Stimulated activated CD8-positive, alpha-beta memory T cell treated with anti-CD3 and anti-CD28 coated beads, Interleukin-4, amount 100 ng/mL, for 4 hours (primary cell): ENCODE results near the gene PSMD4.
A peak's percentile ranks its signal among the peaks of the same experiment; 100 is the strongest.
"Not testable (repeated sequence)": the region's sequence is repeated elsewhere in the genome, so short reads cannot be mapped to it uniquely, and the experiment has no call there.

Experiments used
- DNase-seq, 2 donors: peaks; one replicate each; pipeline ENCODE4 v3.0.0-alpha.2; 2020; ENCODE audit warnings: low read depth in 2 of 2, low spot score in 1 of 2

Gene PSMD4

DNA sequence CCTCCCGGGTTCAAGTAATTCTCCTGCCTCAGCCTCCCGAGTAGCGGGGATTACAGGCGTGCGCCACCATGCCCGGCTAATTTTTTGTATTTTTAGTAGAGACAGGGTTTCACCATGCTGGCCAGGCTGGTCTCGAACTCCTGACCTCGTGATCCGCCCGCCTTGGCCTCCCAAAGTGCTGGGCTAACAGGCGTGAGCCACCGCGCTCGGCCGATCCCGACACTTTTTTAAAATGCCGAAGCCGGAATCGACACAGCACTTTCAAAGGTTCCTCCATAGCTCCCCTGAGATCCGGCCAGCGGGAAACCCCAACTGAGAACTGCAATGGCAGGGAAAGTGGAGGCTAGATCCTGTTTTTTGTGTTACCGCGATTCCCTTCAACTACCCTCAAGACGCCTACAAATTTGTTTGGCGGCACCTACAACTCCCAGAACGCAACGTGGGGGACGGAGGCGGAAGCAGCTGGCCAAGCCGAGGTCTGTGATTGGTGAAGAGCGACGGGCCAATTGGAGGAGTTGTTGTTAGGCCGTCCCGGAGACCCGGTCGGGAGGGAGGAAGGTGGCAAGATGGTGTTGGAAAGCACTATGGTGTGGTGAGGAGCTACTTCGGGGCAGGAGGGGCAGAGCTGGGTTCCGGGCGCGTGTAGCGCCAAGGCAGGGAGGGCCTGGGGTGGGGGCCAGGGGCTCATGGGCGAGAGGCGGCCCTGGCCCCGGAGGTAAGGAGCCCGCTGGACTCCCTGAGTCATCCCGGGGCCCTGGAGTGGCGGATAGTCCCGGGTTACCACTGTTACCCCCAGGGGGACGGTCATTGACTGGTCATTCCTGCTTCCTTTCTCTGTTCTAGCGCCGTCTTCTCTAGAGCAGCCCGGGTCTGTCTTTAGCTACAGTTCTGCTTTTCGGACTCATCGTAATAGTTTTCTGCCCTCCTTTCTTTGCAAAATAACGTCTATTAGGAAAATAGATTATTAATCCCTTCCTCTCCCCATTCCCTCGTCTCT is at the start of gene PSMD4:
PSMD4 (plus strand) TSS at position 518 of the 997 bp plus-strand sequence; CDS start at position 567, 49 bp downstream.
- DNase-seq, result peak; percentile 77 to 87

DNA sequence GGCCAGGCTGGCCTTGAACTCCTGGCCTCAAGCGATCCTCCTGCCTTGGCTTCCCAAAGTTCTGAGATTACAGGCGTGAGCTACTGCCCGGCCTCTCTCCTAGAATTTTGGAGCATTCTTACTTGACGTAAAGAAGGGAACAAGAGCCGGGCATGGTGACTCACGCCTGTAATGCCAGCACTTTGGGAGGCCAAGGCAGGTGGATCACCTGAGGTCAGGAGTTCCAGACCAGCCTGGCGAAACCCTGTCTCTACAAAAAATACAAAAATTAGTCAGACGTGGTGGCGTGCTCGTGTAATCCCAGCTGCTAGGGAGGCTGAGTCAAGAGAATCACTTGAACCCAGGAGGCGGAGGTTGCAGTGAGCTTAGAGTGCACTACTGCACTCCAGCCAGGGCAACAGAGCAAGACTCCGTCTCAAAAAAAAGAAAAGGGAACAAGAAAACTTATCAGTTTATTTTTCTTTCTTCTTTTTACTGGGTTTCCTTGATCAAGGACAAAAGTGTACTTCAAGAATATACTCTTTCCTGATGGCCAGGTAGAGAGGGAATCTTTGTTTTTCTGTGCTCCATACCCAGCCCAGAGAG is 49.1 kb upstream of the PSMD4 start:
- not testable (repeated sequence) for DNase-seq

DNA sequence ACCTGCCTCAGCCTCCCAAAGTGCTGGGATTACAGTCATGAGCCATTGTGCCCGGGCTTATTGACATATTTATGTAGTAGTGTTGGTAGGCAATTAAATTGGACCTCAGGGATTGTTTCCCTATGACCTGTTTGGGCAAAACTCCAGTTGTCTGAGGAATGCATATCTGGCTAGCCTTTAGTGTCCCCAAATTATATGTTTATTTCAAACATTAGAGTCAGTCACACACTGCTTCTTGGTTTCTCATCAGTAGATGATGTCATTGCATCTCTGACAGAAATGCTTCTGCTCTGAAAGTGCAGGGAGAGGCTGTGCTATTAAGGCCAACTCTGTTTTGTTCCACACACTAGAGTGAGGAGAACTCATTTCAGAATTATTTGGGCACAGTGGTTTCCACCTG is 43.7 kb upstream of the PSMD4 start:
- DNase-seq, result no peak

DNA sequence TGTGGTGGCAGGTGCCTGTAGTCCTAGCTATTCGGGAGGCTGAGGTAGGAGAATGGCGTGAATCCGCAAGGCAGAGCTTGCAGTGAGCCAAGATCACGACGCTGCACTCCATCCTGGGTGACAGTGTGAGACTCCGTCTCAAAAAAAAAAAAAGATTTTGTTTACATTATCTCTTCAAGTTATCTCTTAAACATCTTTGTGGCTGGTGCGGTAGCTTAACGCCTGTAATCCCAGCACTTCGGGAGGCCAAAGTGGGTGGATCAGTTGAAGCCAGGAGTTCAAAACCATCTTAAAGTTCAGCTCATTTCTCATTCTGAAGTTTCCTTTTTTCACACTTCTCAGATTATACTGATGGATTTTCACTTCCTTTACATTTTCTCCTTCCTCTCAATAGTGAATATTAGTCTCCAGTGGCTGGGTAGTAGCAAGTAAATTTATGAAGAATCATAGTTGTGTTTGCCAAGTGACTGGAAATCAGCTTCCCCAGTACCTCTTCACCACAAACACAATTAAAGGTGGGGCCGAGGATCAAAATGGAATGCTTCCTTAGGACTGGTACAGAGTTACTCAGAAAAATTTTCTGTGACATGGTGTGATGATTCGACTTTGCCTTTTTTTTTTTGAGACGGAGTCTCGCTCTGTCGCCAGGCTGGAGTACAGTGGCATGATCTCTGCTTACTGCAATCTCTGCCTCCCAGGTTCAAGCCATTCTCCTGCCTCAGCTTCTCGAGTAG is 42.4 kb upstream of the PSMD4 start:
- DNase-seq, result no peak

DNA sequence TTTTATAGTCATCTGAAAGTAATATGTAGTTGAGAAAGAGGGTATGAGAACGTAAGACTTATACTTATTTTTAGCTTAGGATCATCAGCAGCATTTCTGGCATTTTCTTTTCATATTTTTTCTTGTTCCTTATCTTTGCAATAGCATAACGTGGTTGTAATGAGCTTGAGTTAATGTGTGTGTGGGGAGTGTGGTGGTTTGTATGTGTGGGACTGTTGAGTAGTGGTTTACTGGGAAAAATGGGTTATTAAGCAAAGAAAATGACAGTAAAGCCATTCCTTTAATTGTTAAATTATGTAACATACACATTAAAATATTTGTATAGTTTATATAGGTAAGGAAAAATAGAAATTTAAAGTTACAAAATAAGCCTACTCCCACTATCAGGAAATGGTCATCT is 41.0 kb upstream of the PSMD4 start:
- DNase-seq, result no peak

DNA sequence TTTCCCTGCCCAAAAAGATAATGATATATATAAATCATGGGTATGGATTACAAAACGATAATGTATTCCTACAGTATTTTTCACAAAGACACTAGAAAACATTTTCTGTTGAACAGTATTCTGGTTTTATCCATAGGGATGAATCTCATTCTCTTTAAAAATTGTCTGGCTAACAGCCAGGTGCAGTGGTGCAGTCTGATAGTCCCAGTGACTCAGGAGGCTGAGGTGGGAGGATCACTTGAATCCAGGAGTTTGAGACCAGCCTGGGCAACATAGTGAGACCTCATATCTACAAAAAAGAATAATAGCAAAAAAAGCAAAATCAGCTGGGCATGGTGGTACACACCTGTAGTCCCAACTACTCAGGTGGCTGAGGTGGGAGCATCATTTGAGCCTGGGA is 32.9 kb upstream of the PSMD4 start:
- no peak for DNase-seq

DNA sequence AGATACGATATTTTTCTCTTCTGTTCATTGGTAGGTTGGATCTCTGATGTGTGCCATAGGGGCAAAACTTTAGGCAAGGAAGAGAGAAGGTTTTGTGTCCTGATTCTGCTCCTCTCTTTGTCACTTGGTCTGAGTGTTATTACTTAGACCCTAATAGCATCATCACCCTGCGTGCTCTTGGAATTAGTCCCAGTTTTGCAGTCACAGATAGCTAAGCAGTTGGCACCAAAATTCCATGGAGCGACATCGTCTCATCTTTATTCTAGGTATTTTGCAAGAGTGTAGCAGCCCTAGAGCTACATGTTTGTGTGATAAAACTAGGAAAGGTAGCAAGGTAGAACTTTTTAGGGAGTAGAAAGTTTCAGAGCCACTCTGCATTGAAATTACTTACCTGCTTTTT is 32.4 kb upstream of the PSMD4 start:
- DNase-seq, result no peak

DNA sequence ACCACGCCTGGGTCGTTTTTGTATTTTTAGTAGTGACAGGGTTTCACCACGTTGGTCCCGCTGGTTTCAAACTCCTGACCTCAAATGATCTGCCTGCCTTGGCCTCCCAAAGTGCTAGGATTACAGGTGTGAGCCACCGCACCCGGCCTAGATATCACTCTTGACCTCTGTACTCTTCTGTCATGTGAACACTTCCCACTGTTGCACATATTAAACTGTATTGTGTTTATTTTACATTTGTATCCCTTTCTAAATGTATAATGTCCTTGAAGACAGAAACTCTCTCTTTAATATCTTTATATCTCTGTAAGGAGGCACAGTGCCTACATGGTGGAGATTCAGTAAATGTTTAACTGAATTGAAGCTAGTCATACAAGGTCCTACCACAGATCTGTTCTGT is 19.3 kb upstream of the PSMD4 start:
- DNase-seq, result no peak

DNA sequence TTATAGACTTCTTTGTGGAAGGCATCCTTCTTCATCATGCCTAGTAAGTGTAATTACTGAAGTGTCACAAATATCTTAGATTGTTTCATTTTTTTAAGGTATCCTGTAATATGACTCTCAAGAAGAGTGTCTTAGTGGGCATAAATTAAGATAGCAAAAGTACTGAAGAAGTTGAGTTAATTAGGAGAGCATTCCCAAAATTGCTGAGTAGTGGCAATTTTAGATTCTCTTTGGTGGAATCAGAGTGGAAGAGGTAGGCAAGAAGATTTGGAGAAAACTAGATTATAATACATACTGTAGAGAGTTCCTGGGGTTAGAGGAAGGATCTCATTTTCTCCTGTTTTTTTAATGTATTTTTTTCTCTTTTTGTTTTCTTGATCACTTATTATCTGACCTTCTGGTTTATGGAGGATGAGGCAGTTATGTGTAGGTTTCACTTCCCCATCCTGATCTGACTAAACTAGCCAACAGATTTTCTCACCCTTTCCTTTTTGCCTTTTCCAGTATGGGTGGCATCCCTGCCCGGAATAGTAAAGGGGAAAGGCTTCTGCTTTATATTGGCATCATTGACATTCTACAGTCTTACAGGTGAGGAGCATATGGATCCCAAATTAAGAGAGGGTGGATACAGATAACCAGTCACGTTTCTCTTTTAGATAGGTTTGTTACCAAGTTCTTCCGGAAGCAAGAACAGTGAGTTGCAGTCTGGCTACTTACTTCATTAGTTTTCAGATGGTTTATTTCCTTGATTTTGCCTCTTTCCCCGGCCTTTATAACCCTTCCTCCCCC is 16.7 kb upstream of the PSMD4 start:
- DNase-seq, result no peak

DNA sequence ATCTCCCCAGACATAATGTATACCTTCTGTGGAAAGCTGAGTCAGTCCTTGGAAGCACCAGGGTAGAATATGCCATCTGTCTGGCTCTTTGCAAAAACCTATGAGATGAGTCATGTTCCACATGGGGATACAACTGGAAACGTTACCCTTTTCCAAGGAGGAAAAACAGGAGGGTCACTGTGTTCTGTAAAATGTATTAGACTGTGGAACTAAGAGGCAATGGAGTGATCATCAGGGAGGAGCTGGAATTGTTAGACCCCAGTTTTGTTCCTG is 16.1 kb upstream of the PSMD4 start:
- no peak for DNase-seq

DNA sequence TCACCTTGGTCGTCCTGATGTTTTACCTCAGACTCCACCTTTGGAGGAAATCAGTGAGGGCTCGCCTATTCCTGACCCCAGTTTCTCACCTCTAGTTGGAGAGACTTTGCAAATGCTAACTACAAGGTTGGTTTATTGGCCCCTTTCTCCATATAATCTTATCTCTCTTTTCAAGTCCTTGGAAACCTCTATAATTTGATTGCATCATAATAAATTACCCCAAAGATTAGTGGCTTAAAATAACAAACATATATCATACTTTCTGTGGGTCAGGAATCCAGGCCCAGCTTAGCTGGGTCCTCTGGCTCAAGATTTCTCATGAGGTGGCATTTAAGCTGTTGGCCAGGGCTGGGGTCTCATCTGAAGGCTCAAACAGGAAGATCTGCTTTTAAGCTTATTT is 12.1 kb upstream of the PSMD4 start:
- DNase-seq, result no peak

DNA sequence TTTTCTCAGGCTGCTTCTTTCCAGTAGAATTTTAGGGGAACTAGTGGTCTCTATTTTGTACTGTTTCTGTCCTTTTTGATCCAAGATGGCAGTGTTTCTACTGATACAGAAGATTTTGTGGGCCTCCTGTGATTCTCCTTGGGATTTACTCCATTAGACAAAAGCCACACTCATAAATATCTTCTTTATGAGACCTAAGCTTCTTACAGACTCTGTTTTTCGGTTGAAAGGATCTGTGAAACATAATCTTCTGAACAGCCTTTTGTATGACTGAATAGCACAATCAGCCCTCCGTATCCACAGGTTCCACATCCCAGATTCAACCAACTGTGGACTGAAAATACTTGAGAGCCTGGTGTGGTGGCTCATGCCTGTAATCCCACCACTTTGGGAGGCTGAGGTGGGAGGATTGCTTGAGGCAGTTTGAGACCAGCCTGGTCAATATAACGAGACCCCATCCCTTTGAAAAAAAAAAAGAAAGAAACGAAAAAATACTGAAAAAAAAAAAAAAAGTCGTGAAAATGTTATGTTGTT is 10.8 kb upstream of the PSMD4 start:
- no peak for DNase-seq

DNA sequence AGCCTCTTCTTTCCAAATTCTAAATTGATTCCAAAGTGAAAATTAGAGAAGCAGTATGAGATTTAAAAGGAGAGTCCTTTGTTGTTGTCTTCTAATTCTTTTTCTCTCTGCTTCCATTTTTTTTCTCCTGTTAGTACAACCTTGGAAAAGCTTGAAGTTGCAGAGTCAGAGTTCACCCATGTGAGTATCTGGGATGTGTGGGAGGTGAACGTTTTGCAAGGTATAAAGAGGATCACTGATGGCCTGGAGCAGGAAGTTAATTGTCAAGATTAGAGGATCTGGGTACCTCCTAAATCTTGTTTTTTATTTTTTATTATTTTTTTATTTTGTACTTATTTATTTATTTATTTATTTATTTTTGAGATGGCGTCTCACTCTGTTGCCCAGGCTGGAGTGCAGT is 7.7 kb upstream of the PSMD4 start:
- no peak for DNase-seq

DNA sequence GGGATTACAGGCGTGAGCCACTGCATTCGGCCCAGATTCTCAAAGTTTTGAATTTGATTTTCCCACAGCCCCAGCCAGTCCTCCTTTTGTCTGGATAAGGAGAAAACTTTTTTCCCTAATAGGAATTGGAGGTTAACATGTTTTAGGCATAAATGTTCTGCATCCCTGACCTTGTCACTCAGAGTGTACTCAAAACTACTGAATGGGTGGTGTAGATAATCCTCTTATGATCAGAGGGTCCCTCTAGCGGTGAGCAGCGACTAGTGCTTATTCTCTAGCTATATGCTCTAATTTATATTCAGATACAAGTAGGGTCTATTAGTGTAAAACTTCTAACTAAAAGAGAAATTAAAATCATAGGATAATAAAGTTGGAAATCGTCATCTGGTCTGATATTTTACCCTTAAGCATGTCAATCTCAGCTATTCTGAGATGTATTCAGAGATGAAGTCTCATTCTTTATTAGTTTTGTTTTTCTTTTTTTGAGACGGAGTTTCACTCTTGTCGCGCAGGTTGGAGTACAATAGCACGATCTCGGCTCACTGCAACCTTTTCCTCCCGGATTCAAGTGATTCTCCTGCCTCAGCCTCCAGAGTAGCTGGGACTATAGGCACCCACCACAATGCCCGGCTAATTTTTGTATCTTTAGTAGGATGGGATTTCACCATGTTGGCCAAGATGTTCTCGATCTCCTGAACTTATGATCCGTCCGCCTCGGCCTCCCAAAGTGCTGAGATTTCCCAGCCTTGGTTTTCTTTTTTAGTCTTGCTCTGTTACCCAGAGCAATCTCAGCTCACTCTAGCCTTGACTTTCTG is 2.7 kb upstream of the PSMD4 start:
- peak; percentile 28 to 34 for DNase-seq

DNA sequence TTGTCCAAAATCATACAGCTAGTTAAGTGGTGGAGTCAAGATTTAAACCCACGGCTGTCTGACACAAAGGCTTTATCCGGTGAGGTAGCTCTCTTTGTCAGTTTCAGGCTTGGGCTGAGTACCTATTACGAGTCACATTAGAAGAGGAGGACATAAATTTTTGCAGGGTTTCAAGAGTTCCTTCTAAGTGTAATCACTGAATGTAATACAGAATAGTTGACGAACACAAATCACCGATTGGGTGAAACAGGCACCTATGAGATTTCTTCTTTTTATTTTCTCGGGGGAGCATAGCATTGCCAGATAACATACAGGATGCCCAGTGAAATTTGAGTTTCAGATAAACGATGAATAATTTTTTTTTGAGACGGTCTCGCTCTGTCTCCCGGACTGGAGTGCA is 847 bp downstream of the PSMD4 start:
- no peak for DNase-seq

DNA sequence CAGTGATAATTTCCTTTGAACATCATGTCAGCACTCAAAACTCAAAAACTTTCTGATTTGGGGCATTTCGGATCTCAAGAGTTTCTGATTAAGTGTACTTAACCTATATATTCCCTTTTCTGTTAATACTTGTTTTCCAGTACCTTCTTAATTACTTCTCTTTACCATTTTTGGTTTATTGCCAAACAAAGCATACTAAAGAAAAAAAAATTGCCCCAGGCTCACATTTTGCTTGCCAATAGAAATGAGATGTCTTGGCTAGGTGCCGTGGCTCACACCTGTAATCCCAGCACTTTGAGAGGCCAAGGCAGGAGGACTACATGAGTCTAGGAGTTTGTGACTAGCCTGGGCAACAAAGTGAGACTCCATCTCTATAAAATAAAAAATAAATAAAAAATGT is 4.8 kb downstream of the PSMD4 start:
- no peak for DNase-seq

DNA sequence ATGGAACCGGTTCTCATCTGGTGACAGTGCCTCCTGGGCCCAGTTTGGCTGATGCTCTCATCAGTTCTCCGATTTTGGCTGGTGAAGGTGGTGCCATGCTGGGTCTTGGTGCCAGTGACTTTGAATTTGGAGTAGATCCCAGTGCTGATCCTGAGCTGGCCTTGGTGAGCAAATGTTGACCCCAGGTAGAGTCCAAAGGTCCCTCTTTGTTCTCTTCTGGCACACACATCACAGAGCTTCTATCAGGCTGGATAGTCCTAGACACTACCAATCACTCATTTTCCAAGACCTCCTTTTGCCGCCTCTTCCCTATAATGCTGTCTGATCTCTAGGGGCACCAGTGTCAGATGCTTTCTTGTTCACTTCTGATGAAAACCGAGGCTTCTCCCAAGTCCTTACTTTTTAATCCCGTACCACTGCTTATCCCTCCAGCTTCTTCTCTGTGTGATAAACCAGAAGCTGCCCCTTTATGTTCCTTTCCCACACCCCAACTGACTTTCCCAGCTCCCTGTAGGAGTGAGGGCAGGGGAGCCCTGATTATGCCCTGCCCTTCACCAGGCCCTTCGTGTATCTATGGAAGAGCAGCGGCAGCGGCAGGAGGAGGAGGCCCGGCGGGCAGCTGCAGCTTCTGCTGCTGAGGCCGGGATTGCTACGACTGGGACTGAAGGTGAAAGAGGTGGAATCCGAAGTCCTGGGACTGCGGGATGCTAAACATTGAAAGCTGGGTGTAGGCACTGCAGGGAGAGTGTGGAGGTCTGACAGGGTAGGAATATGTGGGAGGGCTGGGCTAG is 11.1 kb downstream of the PSMD4 start:
- no peak for DNase-seq

DNA sequence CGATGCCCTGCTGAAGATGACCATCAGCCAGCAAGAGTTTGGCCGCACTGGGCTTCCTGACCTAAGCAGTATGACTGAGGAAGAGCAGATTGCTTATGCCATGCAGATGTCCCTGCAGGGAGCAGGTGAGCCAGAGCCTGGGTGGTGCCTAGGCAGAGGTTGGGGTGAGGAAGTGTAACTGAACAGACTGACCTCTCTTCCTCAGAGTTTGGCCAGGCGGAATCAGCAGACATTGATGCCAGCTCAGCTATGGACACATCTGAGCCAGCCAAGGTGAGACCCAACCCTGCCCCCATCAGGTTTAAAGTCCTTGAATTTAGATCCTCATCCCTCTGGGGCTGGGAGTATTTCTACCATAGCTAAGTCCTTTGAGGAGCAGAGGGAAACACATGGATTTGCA is 11.8 kb downstream of the PSMD4 start:
- DNase-seq, result no peak

DNA sequence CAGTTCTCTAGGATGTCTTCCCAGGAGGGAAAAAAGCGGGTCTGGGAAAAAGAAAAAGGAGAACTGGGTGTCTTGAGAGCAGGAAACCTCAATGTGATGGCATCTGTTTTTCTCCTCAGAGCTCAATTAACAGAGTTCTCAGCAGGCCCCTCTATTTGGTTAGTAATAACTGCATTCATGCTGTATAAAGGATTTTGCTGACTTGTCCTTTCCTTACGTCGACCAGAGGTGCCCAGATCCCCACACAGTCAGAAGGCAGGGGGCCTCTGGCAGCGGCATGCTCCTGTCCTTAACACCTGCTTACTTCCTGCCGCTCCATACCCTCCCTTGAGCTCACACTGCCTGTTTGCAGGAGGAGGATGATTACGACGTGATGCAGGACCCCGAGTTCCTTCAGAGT is 12.3 kb downstream of the PSMD4 start:
- DNase-seq, result no peak
